ENCODE data around the gene ZNF284.

The ZNF284 gene

DNA sequence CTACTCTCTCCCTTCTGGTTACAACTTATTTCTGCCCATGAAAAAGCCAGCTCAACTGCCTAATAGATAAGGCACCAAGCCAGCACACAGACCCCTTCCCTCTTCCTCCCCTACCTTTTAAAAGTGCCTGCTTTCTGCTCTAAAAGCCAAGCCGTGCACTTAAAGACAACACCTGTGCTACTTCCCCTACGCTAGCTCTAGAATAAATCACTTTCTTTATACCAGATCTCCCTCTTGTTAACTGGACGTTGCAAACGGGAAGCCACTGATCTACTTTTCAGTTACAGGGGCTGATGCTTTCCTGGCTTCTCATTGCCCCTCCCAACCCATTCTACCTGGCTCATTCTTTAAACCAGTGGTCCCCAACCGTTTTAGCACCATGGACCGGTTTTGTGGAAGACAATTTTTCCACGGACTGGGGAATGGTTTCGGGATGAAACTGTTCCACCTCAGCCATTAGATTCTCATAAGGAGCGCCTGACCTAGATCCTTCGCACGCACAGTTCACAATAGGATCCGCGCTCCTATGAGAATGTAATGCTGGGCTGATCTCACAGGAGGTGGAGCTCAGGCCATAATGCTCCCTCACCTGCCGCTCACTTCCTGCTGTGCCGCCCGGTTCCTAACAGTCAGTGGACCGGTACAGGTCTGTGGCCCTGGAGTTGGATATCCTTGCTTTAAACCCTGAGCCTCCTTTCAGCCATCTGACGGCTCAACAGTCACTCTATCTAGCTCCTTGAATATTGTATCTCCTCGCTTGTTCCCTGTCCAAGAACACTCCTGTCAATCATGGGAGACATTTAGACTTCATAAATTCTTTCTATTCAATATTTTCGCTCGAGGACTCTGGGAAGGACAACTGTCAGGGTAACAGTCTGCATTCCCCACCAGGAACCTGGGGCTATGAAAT, 21.0 kb upstream of the ZNF284 start:
- TF ChIP-seq, protein P1, sequence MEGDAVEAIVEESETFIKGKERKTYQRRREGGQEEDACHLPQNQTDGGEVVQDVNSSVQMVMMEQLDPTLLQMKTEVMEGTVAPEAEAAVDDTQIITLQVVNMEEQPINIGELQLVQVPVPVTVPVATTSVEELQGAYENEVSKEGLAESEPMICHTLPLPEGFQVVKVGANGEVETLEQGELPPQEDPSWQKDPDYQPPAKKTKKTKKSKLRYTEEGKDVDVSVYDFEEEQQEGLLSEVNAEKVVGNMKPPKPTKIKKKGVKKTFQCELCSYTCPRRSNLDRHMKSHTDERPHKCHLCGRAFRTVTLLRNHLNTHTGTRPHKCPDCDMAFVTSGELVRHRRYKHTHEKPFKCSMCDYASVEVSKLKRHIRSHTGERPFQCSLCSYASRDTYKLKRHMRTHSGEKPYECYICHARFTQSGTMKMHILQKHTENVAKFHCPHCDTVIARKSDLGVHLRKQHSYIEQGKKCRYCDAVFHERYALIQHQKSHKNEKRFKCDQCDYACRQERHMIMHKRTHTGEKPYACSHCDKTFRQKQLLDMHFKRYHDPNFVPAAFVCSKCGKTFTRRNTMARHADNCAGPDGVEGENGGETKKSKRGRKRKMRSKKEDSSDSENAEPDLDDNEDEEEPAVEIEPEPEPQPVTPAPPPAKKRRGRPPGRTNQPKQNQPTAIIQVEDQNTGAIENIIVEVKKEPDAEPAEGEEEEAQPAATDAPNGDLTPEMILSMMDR (IDR thresholded peaks at IDR 0.05; ENCODE audit: low read depth, low read length, missing control alignments) = no peak
- DNase-seq (ENCODE audit: extremely low read depth, low read depth) = no peak
- H3K4me3 ChIP-seq (replicated peaks; ENCODE audit: low read depth, low read length) = peak overlapping the region; percentile 51

- peak within 1 kb of the TSS; percentile 51 for H3K4me3 ChIP-seq (replicated peaks; ENCODE audit: low read depth, low read length)
- TF ChIP-seq, protein P1 (IDR thresholded peaks at IDR 0.05; ENCODE audit: low read depth, low read length, missing control alignments) = no peak
- peak; percentile 70 for DNase-seq (ENCODE audit: extremely low read depth, low read depth)
These were observed 20.1 kb upstream of the ZNF284 start, which contains the start of gene ZNF223 for GRCh38 chr19:44051650-44052402. Gene ZNF223, plus strand, starts transcription at chr19:44052036. Its CDS starts 3,141 bp downstream, at chr19:44055177.

GRCh38 chr19:44055870-44056269, 16.1 kb upstream of the ZNF284 start:
- no peak for DNase-seq (ENCODE audit: extremely low read depth, low read depth)
- TF ChIP-seq, protein P1 (IDR thresholded peaks at IDR 0.05; ENCODE audit: low read depth, low read length, missing control alignments) = no peak
- no peak overlapping the region for H3K4me3 ChIP-seq (replicated peaks; ENCODE audit: low read depth, low read length)

GRCh38 chr19:44059229-44059628, 12.7 kb upstream of the ZNF284 start:
- no peak overlapping the region for H3K4me3 ChIP-seq (replicated peaks; ENCODE audit: low read depth, low read length)
- TF ChIP-seq, protein P1 (IDR thresholded peaks at IDR 0.05; ENCODE audit: low read depth, low read length, missing control alignments) = no peak
- no peak for DNase-seq (ENCODE audit: extremely low read depth, low read depth)

DNA sequence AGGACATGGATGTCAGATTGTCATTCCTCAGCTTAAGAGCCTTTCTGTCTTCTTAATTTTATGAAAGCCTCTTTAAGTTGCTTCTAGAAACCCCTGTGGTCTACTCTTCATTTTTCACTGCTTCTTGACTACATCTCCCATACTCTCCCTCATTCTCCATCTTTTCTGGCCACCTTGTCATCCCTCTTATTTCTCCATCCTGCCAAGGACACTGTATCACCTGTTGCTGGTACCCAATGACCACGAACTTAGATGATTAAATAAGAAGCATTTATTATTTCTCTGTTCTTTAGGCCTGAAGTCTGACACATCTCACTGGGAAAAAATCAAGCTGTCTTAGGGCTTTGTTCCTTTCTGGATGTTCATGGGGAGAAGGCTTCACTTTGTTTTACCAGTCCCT, 10.9 kb upstream of the ZNF284 start:
- TF ChIP-seq, protein P1 (IDR thresholded peaks at IDR 0.05; ENCODE audit: low read depth, low read length, missing control alignments) = no peak
- H3K4me3 ChIP-seq (replicated peaks; ENCODE audit: low read depth, low read length) = no peak overlapping the region
- no peak for DNase-seq (ENCODE audit: extremely low read depth, low read depth)

DNA sequence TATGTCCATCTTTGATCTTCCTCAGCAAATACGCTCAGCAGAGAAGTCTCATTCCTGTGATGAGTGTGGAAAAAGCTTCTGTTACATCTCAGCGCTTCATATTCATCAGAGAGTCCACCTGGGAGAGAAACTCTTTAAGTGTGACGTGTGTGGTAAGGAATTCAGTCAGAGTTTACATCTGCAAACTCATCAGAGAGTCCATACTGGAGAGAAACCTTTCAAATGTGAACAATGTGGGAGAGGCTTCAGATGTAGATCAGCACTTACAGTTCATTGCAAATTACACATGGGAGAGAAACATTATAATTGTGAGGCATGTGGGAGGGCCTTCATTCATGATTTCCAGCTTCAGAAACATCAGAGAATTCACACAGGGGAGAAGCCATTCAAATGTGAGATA, 5.7 kb upstream of the ZNF284 start:
- no peak for DNase-seq (ENCODE audit: extremely low read depth, low read depth)
- H3K4me3 ChIP-seq (replicated peaks; ENCODE audit: low read depth, low read length) = no peak overlapping the region
- TF ChIP-seq, protein P1 (IDR thresholded peaks at IDR 0.05; ENCODE audit: low read depth, low read length, missing control alignments) = no peak

Data from HFF-Myc (cell line).